CD14-positive monocyte (primary cell): ENCODE data around the gene MX2. TPM values are rescaled to one million over a fixed set of nuclear protein-coding genes. Genes with fewer than 3 reads are reported as not detected.

Experiments
- DNase-seq, 3 donors: peaks; one replicate each; pipeline ENCODE4 v3.0.0-alpha.2; 2011 to 2022
- H2AFZ ChIP-seq: 2 replicates; pipeline ENCODE4 v1.6.0; 2012; ENCODE audit warnings: mild to moderate bottlenecking, low read depth, low read length, inconsistent platforms; ENCODE audit not compliant: insufficient read depth, poor library complexity, severe bottlenecking
- H3K27ac ChIP-seq, 2 donors: 1 replicate in 1 of 2; 2 replicates in 1 of 2; pipeline ENCODE4 v1.5.1; 2012 to 2013; ENCODE audit warnings: low read length in 2 of 2, control low read depth in 1 of 2, inconsistent platforms in 1 of 2, low read depth in 1 of 2, mild to moderate bottlenecking in 1 of 2
- H3K27me3 ChIP-seq, 2 donors: one replicate each; pipeline versions ENCODE4 v1.6.0 to v1.6.1; 2011 to 2013; ENCODE audit warnings: low read length in 2 of 2; ENCODE audit not compliant: control insufficient read depth in 2 of 2, insufficient read depth in 2 of 2
- H3K36me3 ChIP-seq, 2 donors: replicated peaks in 1 of 2; 1 replicate in 1 of 2; 2 replicates in 1 of 2; pipeline versions ENCODE4 v1.5.1 to v1.6.1; 2012 to 2013; ENCODE audit warnings: low read length in 2 of 2, control low read depth in 1 of 2, inconsistent platforms in 1 of 2, mild to moderate bottlenecking in 1 of 2; ENCODE audit not compliant: insufficient read depth in 2 of 2, control insufficient read depth in 1 of 2
- H3K4me1 ChIP-seq, 2 donors: 1 replicate in 1 of 2; 2 replicates in 1 of 2; pipeline versions ENCODE4 v1.5.1 to v1.6.1; 2012 to 2013; ENCODE audit warnings: low read length in 2 of 2, control low read depth in 1 of 2, inconsistent platforms in 1 of 2, mild to moderate bottlenecking in 1 of 2, moderate library complexity in 1 of 2; ENCODE audit not compliant: insufficient read depth in 2 of 2, control insufficient read depth in 1 of 2
- H3K4me2 ChIP-seq: replicated peaks from 2 replicates; pipeline ENCODE3; 2012; ENCODE audit warnings: low read length, moderate library complexity, mild to moderate bottlenecking; ENCODE audit not compliant: poor library complexity, severe bottlenecking; ENCODE audit errors: extremely low read depth
- H3K4me3 ChIP-seq, 3 experiments: fragments of 200-600 bp in 1 of 3; sonication (generic) in 1 of 3; replicated peaks in 1 of 3; 1 replicate in 2 of 3; 2 replicates in 1 of 3; pipeline ENCODE4 v1.5.1; 2011 to 2013; ENCODE audit warnings: low read length in 3 of 3, mild to moderate bottlenecking in 3 of 3, control low read depth in 2 of 3, low read depth in 2 of 3, inconsistent platforms in 1 of 3, moderate library complexity in 1 of 3
- H3K79me2 ChIP-seq: 2 replicates; pipeline ENCODE4 v1.6.0; 2012; ENCODE audit warnings: mild to moderate bottlenecking, control low read depth, inconsistent platforms, low read length, moderate library complexity; ENCODE audit not compliant: insufficient read depth
- H3K9ac ChIP-seq: 2 replicates; pipeline ENCODE4 v1.6.0; 2017; ENCODE audit warnings: low read length, mild to moderate bottlenecking; ENCODE audit not compliant: insufficient read depth, poor library complexity, severe bottlenecking
- H3K9me3 ChIP-seq, 2 donors: replicated peaks in 1 of 2; 1 replicate in 1 of 2; 2 replicates in 1 of 2; pipeline versions ENCODE4 v1.5.1 to v1.6.1; 2012 to 2013; ENCODE audit warnings: low read length in 2 of 2, control low read depth in 1 of 2; ENCODE audit not compliant: control insufficient read depth in 1 of 2, insufficient read depth in 1 of 2
- H4K20me1 ChIP-seq: 2 replicates; pipeline ENCODE4 v1.6.0; 2012; ENCODE audit warnings: mild to moderate bottlenecking, low read length, control low read depth, moderate library complexity; ENCODE audit not compliant: insufficient read depth
- H3K27ac Mint-ChIP-seq, 7 donors: one replicate each; pipeline ENCODE4 v1.8.0; 2020; ENCODE audit warnings: mild to moderate bottlenecking in 7 of 7, mixed read lengths in 7 of 7, moderate library complexity in 6 of 7, inconsistent platforms in 2 of 7
- H3K27me3 Mint-ChIP-seq, 3 donors: one replicate each; pipeline ENCODE4 v1.8.0; 2021 to 2022; ENCODE audit warnings: low read depth in 3 of 3, mild to moderate bottlenecking in 3 of 3, mixed read lengths in 3 of 3, moderate library complexity in 3 of 3, inconsistent platforms in 1 of 3
- H3K36me3 Mint-ChIP-seq, 2 donors: one replicate each; pipeline ENCODE4 v1.8.0; 2020; ENCODE audit warnings: mixed read lengths in 2 of 2, inconsistent platforms in 1 of 2, mild to moderate bottlenecking in 1 of 2
- H3K4me1 Mint-ChIP-seq: one replicate; pipeline ENCODE4 v1.8.0; 2020; ENCODE audit warnings: mild to moderate bottlenecking, mixed read lengths
- H3K4me3 Mint-ChIP-seq, 2 donors: one replicate each; pipeline ENCODE4 v1.8.0; 2020; ENCODE audit warnings: mild to moderate bottlenecking in 2 of 2, mixed read lengths in 2 of 2, moderate library complexity in 1 of 2
- H3K9me3 Mint-ChIP-seq, 7 donors: one replicate each; pipeline ENCODE4 v1.8.0; 2020 to 2022; ENCODE audit warnings: mixed read lengths in 7 of 7, mild to moderate bottlenecking in 6 of 7, moderate library complexity in 6 of 7, inconsistent platforms in 2 of 7
- CTCF ChIP-seq: fragments of 200-600 bp; IDR thresholded peaks from one replicate; pipeline ENCODE4 v1.8.0; 2022; ENCODE audit warnings: antibody characterized with exemption, mild to moderate bottlenecking
- WGBS: methylation state at CpG from one replicate; pipeline ENCODE4 v1.1.5; 2013; ENCODE audit warnings: missing lambda C conversion rate; ENCODE audit not compliant: insufficient coverage; 5-methylcytosine and 5-hydroxymethylcytosine counted together
- intact Hi-C, 2 donors: fragments of 100-400 bp; cut with micrococcal nuclease; formaldehyde crosslinking; loops; one replicate each; pipeline versions ENCODE4 v1.15.0 to v1.15.1; 2023
- polyA plus RNA-seq, 3 donors: library from polyadenylated mRNA; depleted of rRNA in 1 of 3; unstranded in 2 of 3; stranded (reverse) in 1 of 3; fragments of 300-500 nt in 2 of 3; fragments of >200 nt in 1 of 3; fragmentation: Illumina TruSeq in 2 of 3; gene quantifications; 1 replicate in 2 of 3; 2 replicates in 1 of 3; pipeline ENCODE4 v1.2.3, GENCODE V29; 2012 to 2021

MX2 gene
- polyA plus RNA-seq, 3 donors = 43.1 to 79.4 (median 50.3) TPM

DNA sequence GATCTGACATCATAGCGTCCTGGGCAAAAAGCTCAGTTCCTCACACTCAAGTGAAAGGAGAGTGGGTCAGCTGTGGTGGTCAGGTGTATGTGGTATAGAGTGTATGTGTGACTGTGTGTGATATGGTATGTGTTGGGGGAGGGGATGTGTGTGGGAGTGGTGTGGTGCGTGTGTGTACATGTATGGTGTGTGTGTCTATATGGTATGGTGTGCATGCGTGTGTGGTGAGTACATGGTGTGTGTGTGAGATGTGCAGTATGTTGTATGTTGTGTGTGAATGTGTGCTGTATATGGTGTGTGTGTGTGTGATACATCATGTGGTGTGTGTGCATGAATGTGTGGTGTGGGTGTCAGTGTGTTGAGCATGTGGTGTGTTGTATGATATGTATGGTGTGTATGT lies 24.3 kb upstream of the MX2 start:
- Mint-ChIP-seq H3K9me3 (peaks cover 2 to 19% (median 6%) of the 10 kb centered on the region in 7 donors), H3K27me3 (peaks cover 3 to 10% (median 5%) of the 10 kb centered on the region in 3 donors), H3K4me3 (no peak overlapping the region), H3K27ac (no peak overlapping the region), H3K36me3 (no peaks in the 10 kb centered on the region), H3K4me1 (no peaks in the 10 kb centered on the region)
- Histone ChIP-seq H3K4me3 (no peak overlapping the region), H2AFZ (no peak overlapping the region), H3K4me2 (no peak overlapping the region), H3K27ac (no peak overlapping the region), H3K9ac (no peak overlapping the region), H3K9me3 (peaks cover 0 to 3% of the 10 kb centered on the region in 2 donors), H3K27me3 (no peaks in the 10 kb centered on the region), H3K4me1 (no peaks in the 10 kb centered on the region), H3K79me2 (no peaks in the 10 kb centered on the region), H3K36me3 (no peaks in the 10 kb centered on the region), H4K20me1 (no peaks in the 10 kb centered on the region)
- no peak for DNase-seq
- 100% methylated on average over 3 of the region's 3 CpGs for WGBS
- no peak for TF ChIP-seq CTCF
- intact Hi-C loops = loop anchor here in 1 of 2 donors (5.0 kb wide), 1 partner anchor 55 kb away; no protein-coding TSS in a partner anchor

DNA sequence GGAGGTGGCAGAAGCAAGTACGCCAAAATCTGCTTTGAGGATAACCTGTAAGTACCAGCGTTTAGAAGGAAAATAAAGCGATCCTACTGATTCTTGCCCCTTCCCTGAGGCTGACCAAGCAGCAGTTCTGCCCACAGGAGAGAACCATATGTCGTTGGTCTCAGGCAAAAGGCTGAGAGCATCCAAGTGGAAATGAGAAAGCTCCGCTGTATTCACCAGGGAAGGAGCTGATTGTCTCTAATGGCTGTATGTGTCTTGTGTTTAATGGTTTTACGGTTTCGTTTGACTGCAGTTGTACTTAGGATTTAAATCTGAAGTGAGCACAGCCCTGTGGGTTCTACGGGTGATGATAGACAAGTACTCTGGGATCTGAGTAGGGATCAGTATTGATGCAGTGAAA lies 23.4 kb upstream of the MX2 start:
- Mint-ChIP-seq H3K36me3 (no peaks in the 10 kb centered on the region), H3K27me3 (peaks cover 3 to 6% (median 5%) of the 10 kb centered on the region in 3 donors), H3K27ac (no peak overlapping the region), H3K4me3 (no peak overlapping the region), H3K4me1 (no peaks in the 10 kb centered on the region), H3K9me3 (peaks cover 1 to 19% (median 4%) of the 10 kb centered on the region in 7 donors)
- H3K9ac ChIP-seq = no peak overlapping the region
- H3K79me2 ChIP-seq = no peaks in the 10 kb centered on the region
- intact Hi-C loops = loop anchor here in 1 of 2 donors (5.0 kb wide), 1 partner anchor 54 kb away; no protein-coding TSS in a partner anchor
- no peak overlapping the region for H3K4me3 ChIP-seq
- no peaks in the 10 kb centered on the region for H3K27me3 ChIP-seq
- H4K20me1 ChIP-seq = no peaks in the 10 kb centered on the region
- no peak overlapping the region for H3K27ac ChIP-seq
- no peak overlapping the region for H2AFZ ChIP-seq
- H3K36me3 ChIP-seq = no peaks in the 10 kb centered on the region
- peaks cover 0 to 3% of the 10 kb centered on the region in 2 donors for H3K9me3 ChIP-seq
- DNase-seq = no peak
- no peaks in the 10 kb centered on the region for H3K4me1 ChIP-seq
- TF ChIP-seq CTCF = no peak
- H3K4me2 ChIP-seq = no peak overlapping the region
- 100% methylated on average over 7 of the region's 8 CpGs for WGBS
